ENCODE measurements around the gene VEGFB. TPM values are rescaled to one million over a fixed set of nuclear protein-coding genes. Genes with fewer than 3 reads are reported as not detected.
A peak's percentile ranks its signal among the peaks of the same experiment; 100 is the strongest.
"Not testable (repeated sequence)": the region's sequence is repeated elsewhere in the genome, so short reads cannot be mapped to it uniquely, and the experiment has no call there.

VEGFB gene
- total RNA-seq, 2 donors from 2014 or later: 74.1 to 83.5 TPM

GRCh38 chr11:64244107-64244506 is 9.7 kb downstream of the VEGFB start:
- peaks cover 9% of the 10 kb centered on the region for H3K4me1 Mint-ChIP-seq
- peak overlapping the region; percentile 95 for H3K4me3 Mint-ChIP-seq
- ATAC-seq (replicated peaks): no peak
- H3K36me3 Mint-ChIP-seq (ENCODE audit: low read depth): peaks cover 70% of the 10 kb centered on the region
- no peak overlapping the region for H3K27ac Mint-ChIP-seq
- no peaks in the 10 kb centered on the region for H3K9me3 Mint-ChIP-seq
- H3K27me3 Mint-ChIP-seq: no peaks in the 10 kb centered on the region

GRCh38 chr11:64244966-64245365 is 10.6 kb downstream of the VEGFB start:
- peaks cover 9% of the 10 kb centered on the region for H3K4me1 Mint-ChIP-seq
- no peak for ATAC-seq (replicated peaks)
- H3K36me3 Mint-ChIP-seq (ENCODE audit: low read depth): peaks cover 65% of the 10 kb centered on the region
- H3K27me3 Mint-ChIP-seq: no peaks in the 10 kb centered on the region
- no peaks in the 10 kb centered on the region for H3K9me3 Mint-ChIP-seq
- peak overlapping the region; percentile 95 for H3K4me3 Mint-ChIP-seq
- peak overlapping the region; percentile 89 for H3K27ac Mint-ChIP-seq

DNA sequence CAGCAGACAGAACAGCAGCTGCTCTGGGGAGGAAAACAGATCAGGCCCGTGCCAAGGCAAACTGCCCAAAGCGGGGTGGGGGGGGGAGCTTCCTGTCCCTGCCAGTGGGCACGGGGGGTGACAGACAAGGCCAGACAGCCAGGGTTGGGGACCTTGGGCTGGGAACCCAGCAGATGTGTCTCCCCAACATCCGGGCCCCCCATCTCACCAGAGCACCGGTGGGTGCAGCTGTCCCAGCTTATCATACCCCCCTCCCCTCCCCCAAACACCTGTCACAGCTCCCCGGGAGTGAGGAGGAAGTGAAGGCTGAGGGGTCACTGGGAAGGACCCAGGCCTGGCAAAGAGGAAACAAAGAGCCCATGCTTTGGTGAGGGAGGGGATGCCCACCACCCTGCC is 11.0 kb downstream of the VEGFB start:
- H3K27me3 Mint-ChIP-seq: no peaks in the 10 kb centered on the region
- H3K27ac Mint-ChIP-seq: peak overlapping the region; percentile 89
- peaks cover 61% of the 10 kb centered on the region for H3K36me3 Mint-ChIP-seq (ENCODE audit: low read depth)
- peaks cover 5% of the 10 kb centered on the region for H3K4me1 Mint-ChIP-seq
- ATAC-seq (replicated peaks): no peak
- H3K9me3 Mint-ChIP-seq: no peaks in the 10 kb centered on the region
- H3K4me3 Mint-ChIP-seq: peak overlapping the region; percentile 95

DNA sequence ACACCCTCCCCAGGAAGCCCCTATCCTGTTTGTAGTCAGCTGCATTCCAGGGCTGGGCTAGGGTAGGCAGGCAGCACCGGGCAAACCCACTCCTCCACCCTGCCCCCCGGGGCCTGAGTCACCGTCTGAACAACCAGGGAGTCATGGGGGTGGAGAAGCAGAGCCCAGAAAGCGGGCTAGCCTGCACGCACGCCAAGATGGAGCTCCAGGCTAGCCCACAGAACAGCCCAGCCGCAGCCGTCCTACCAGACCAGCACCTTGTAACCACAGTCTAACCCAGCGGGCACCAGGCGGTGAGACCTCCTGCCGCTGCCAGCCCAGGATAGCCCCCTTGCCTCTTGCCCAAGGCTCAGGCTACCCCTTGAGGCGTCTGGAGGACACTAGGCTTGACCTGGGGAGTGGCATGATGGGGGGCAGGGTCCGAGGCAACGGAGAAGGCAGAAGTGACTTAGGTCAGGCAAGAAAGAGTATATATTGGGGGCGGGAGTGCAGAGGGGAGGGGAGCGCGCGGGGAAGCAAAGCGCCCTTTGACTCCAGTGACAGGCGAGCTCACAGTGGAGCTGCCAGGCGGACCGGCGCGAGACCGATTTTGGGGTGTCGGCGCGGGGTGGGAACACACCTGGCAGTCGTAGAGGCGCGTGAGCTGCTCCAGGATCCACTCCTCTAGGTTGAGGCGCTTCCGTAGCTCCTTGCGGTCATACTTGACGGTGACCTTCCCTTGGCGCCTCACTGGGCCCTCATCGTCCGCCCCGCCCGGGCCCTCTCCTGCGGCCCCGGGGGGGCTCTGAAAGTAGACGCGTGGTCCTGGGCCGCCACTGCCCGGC is 11.6 kb downstream of the VEGFB start:
- ATAC-seq (replicated peaks): peak; percentile 39

DNA sequence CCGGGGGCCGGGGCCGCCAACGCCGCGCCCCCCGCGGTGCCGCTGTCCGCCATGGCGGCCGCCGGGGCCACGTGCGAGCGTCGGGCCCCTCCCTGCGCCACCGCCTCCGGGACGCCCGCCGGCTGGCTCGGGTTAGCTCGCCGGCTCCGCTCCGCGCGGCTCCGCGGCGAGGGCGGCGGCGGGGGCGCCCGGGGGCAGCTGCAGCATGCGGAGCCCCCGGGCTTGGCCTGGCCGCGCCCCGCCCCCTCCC is 12.2 kb downstream of the VEGFB start:
- H3K36me3 Mint-ChIP-seq (ENCODE audit: low read depth): peaks cover 51% of the 10 kb centered on the region
- not testable (repeated sequence) for H3K27ac Mint-ChIP-seq, H3K9me3 Mint-ChIP-seq, H3K27me3 Mint-ChIP-seq, H3K4me1 Mint-ChIP-seq
- ATAC-seq (replicated peaks): peak; percentile 13
- peak overlapping the region; percentile 95 for H3K4me3 Mint-ChIP-seq

More for the DNA sequence above, 11.6 kb downstream of the VEGFB start:
- no peaks in the 10 kb centered on the region for H3K27me3 Mint-ChIP-seq
- H3K36me3 Mint-ChIP-seq (ENCODE audit: low read depth): peaks cover 56% of the 10 kb centered on the region
- H3K9me3 Mint-ChIP-seq: no peaks in the 10 kb centered on the region
- H3K4me3 Mint-ChIP-seq: peak overlapping the region; percentile 95
- H3K4me1 Mint-ChIP-seq: peaks cover 4% of the 10 kb centered on the region
- H3K27ac Mint-ChIP-seq: peak overlapping the region; percentile 89

GRCh38 chr11:64246871-64247728 is 12.7 kb downstream of the VEGFB start, which contains the start of gene PPP1R14B:
Gene PPP1R14B (minus strand): TSS chr11:64246943. CDS start chr11:64246673, 270 bp downstream.
- Mint-ChIP-seq H3K27me3 (no peaks in the 10 kb centered on the region), H3K4me1 (peaks cover 4% of the 10 kb centered on the region), H3K36me3 (ENCODE audit: low read depth) (peaks cover 45% of the 10 kb centered on the region), H3K27ac (peak within 1 kb of the TSS; percentile 89), H3K4me3 (peak within 1 kb of the TSS; percentile 95), H3K9me3 (no peaks in the 10 kb centered on the region)
- ATAC-seq (replicated peaks): peak; percentile 50

- Mint-ChIP-seq H3K27ac (peak overlapping the region; percentile 47), H3K27me3 (no peaks in the 10 kb centered on the region), H3K4me1 (peaks cover 4% of the 10 kb centered on the region), H3K36me3 (ENCODE audit: low read depth) (peaks cover 37% of the 10 kb centered on the region), H3K4me3 (peak overlapping the region; percentile 95), H3K9me3 (no peaks in the 10 kb centered on the region)
- ATAC-seq (replicated peaks): no peak
Measured at GRCh38 chr11:64247729-64248531, 13.5 kb downstream of the VEGFB start.

GRCh38 chr11:64248578-64248977 is 14.2 kb downstream of the VEGFB start:
- Mint-ChIP-seq H3K27ac (no peak overlapping the region), H3K4me1 (peaks cover 4% of the 10 kb centered on the region), H3K36me3 (ENCODE audit: low read depth) (peaks cover 31% of the 10 kb centered on the region), H3K4me3 (peak overlapping the region; percentile 95), H3K27me3 (no peaks in the 10 kb centered on the region), H3K9me3 (no peaks in the 10 kb centered on the region)
- ATAC-seq (replicated peaks): no peak

GRCh38 chr11:64249038-64249437 is 14.7 kb downstream of the VEGFB start:
- Mint-ChIP-seq H3K27ac (no peak overlapping the region), H3K27me3 (no peaks in the 10 kb centered on the region), H3K9me3 (no peaks in the 10 kb centered on the region), H3K4me3 (peak overlapping the region; percentile 11), H3K36me3 (ENCODE audit: low read depth) (peaks cover 31% of the 10 kb centered on the region), H3K4me1 (peaks cover 9% of the 10 kb centered on the region)
- ATAC-seq (replicated peaks): no peak

- no peaks in the 10 kb centered on the region for H3K9me3 Mint-ChIP-seq
- H3K27me3 Mint-ChIP-seq: no peaks in the 10 kb centered on the region
- peak overlapping the region; percentile 92 for H3K4me3 Mint-ChIP-seq
- ATAC-seq (replicated peaks): no peak
- peaks cover 9% of the 10 kb centered on the region for H3K4me1 Mint-ChIP-seq
- H3K27ac Mint-ChIP-seq: no peak overlapping the region
- peaks cover 24% of the 10 kb centered on the region for H3K36me3 Mint-ChIP-seq (ENCODE audit: low read depth)
Measured at GRCh38 chr11:64249563-64250414, 15.4 kb downstream of the VEGFB start.

DNA sequence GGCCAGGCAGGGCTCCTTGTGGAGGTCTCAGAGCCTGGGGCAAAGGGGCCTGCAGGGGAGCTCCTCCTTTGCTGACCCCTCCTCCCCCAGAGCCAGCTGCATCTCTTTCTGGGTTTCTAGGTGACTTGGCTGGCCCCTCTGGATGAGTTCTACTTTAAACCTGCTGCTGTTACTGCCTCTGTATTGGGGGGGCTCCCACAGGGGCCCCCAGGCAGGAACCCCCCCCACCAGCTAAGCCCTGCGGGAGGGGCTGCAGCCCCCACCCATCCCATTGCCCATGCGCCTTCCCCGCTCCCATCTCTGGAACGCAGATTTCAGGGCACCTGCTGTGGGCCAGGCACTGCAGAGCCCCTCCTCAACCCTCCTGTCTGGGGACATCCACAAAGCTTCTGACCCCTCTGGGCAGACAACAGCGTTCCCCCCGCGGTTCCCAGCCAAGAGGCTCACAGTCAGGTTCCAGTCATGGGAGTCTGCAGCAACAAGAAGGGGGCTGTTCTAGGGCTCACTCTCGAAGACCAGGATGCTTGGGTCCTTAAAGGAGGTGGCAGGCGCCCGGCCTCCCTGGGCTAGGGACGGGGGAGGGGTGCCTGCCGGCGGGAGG is 16.1 kb downstream of the VEGFB start:
- Mint-ChIP-seq H3K27me3 (no peaks in the 10 kb centered on the region), H3K4me3 (peak overlapping the region; percentile 92), H3K27ac (no peak overlapping the region), H3K36me3 (ENCODE audit: low read depth) (peaks cover 17% of the 10 kb centered on the region), H3K9me3 (no peaks in the 10 kb centered on the region), H3K4me1 (peaks cover 9% of the 10 kb centered on the region)
- no peak for ATAC-seq (replicated peaks)

- H3K27me3 Mint-ChIP-seq: no peaks in the 10 kb centered on the region
Measured at GRCh38 chr11:64251016-64251752, 16.8 kb downstream of the VEGFB start, which contains the start of gene PLCB3. Gene PLCB3 (plus strand): TSS chr11:64251530. CDS start chr11:64251650, 120 bp downstream.

GRCh38 chr11:64251753-64252002 is 17.3 kb downstream of the VEGFB start:
- no peak for ATAC-seq (replicated peaks)
- H3K4me3 Mint-ChIP-seq: peak overlapping the region; percentile 92
- H3K27ac Mint-ChIP-seq: peak overlapping the region; percentile 85
- no peaks in the 10 kb centered on the region for H3K9me3 Mint-ChIP-seq
- peaks cover 9% of the 10 kb centered on the region for H3K4me1 Mint-ChIP-seq
- peaks cover 10% of the 10 kb centered on the region for H3K36me3 Mint-ChIP-seq (ENCODE audit: low read depth)
- no peaks in the 10 kb centered on the region for H3K27me3 Mint-ChIP-seq

More at GRCh38 chr11:64251016-64251752, 16.8 kb downstream of the VEGFB start, which contains the start of gene PLCB3:
- Mint-ChIP-seq H3K36me3 (ENCODE audit: low read depth) (peaks cover 11% of the 10 kb centered on the region), H3K27ac (peak within 1 kb of the TSS; percentile 85), H3K4me1 (peaks cover 9% of the 10 kb centered on the region), H3K4me3 (peak within 1 kb of the TSS; percentile 92), H3K9me3 (no peaks in the 10 kb centered on the region)
- ATAC-seq (replicated peaks): peak; percentile 77
